Measurements from ENCODE around the gene KRT9.

DNA sequence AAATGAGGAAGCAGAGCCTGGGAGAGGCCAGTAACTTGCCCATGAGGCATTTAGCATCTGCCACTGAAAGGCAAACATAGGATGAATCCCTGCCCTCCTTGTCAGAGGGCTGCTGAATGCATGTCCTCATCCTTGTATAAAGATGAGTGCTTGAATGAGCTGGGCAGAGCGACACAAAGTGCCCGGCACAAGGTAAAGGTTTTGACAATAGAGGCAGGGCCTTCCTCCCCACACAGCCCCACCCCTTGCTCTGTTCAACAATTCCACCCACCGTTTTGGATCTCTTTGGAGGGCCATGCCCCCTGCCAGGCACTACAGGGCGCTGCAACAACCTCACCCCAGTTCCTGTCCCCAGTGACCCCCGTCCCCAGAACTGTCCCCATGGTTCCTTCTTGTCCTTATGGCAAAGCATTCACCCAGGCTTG lies 42.4 kb downstream of the KRT9 start:
- TF ChIP-seq, protein P1, sequence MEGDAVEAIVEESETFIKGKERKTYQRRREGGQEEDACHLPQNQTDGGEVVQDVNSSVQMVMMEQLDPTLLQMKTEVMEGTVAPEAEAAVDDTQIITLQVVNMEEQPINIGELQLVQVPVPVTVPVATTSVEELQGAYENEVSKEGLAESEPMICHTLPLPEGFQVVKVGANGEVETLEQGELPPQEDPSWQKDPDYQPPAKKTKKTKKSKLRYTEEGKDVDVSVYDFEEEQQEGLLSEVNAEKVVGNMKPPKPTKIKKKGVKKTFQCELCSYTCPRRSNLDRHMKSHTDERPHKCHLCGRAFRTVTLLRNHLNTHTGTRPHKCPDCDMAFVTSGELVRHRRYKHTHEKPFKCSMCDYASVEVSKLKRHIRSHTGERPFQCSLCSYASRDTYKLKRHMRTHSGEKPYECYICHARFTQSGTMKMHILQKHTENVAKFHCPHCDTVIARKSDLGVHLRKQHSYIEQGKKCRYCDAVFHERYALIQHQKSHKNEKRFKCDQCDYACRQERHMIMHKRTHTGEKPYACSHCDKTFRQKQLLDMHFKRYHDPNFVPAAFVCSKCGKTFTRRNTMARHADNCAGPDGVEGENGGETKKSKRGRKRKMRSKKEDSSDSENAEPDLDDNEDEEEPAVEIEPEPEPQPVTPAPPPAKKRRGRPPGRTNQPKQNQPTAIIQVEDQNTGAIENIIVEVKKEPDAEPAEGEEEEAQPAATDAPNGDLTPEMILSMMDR (IDR thresholded peaks at IDR 0.05), result no peak
- no peak for TF ChIP-seq POLR2A (IDR thresholded peaks at IDR 0.05)
